Activated CD4-positive, alpha-beta T cell treated with anti-CD3 and anti-CD28 coated beads for 1 hour (primary cell): ENCODE data around the gene NCBP3.

Source experiments
- DNase-seq: peaks from one replicate; pipeline ENCODE4 v3.0.0-alpha.2; 2020

The NCBP3 gene

GRCh38 chr17:3845621-3846436, at the start of gene NCBP3:
Gene NCBP3 (minus strand): TSS chr17:3846246. CDS start chr17:3846223, 23 bp downstream.
- peak; percentile 88 for DNase-seq

GRCh38 chr17:3895354-3895753, 49.3 kb upstream of the NCBP3 start:
- no peak for DNase-seq

GRCh38 chr17:3894911-3895343, 48.9 kb upstream of the NCBP3 start:
- DNase-seq, result no peak

GRCh38 chr17:3894188-3894587, 48.1 kb upstream of the NCBP3 start:
- no peak for DNase-seq

GRCh38 chr17:3893720-3894116, 47.7 kb upstream of the NCBP3 start:
- no peak for DNase-seq

- peak; percentile 79 for DNase-seq
Observed at GRCh38 chr17:3893003-3893719, 47.1 kb upstream of the NCBP3 start, which contains the start of gene CAMKK1. Gene CAMKK1 (minus strand): TSS chr17:3893053. CDS start chr17:3885687, 7,366 bp downstream.

- peak; percentile 62 for DNase-seq
Observed at GRCh38 chr17:3892095-3892998, 46.3 kb upstream of the NCBP3 start.

- no peak for DNase-seq
Observed at GRCh38 chr17:3891626-3892094, 45.6 kb upstream of the NCBP3 start.

- no peak for DNase-seq
Observed at GRCh38 chr17:3890878-3891219, 44.8 kb upstream of the NCBP3 start.

- no peak for DNase-seq
Observed at GRCh38 chr17:3890082-3890877, 44.2 kb upstream of the NCBP3 start.

- DNase-seq, result no peak
Observed at GRCh38 chr17:3889325-3890012, 43.4 kb upstream of the NCBP3 start.

GRCh38 chr17:3888343-3889171, 42.5 kb upstream of the NCBP3 start:
- DNase-seq, result no peak

- DNase-seq, result no peak
Observed at GRCh38 chr17:3887804-3888203, 41.8 kb upstream of the NCBP3 start.

- no peak for DNase-seq
Observed at GRCh38 chr17:3887394-3887793, 41.3 kb upstream of the NCBP3 start.

GRCh38 chr17:3886776-3887175, 40.7 kb upstream of the NCBP3 start:
- DNase-seq, result no peak

GRCh38 chr17:3885970-3886369, 39.9 kb upstream of the NCBP3 start:
- DNase-seq, result no peak

GRCh38 chr17:3885271-3885670, 39.2 kb upstream of the NCBP3 start:
- DNase-seq, result no peak

GRCh38 chr17:3884188-3884587, 38.1 kb upstream of the NCBP3 start:
- no peak for DNase-seq

GRCh38 chr17:3882276-3882675, 36.2 kb upstream of the NCBP3 start:
- DNase-seq, result no peak

- DNase-seq, result no peak
Observed at GRCh38 chr17:3880983-3881382, 34.9 kb upstream of the NCBP3 start.
